K562 treated with DMSO at 1 percent for 4 hours (cell line): ENCODE results near the gene PRSS50. TPM values are rescaled to one million over a fixed set of nuclear protein-coding genes. Genes with fewer than 3 reads are reported as not detected.

ENCODE experiments used
- total RNA-seq: library from RNA; unstranded; fragments of 300-600 nt; gene quantifications from 2 replicates; pipeline ENCODE4 v1.2.3, GENCODE V29; 2022; ENCODE audit not compliant: insufficient read depth

PRSS50 gene, protein sequence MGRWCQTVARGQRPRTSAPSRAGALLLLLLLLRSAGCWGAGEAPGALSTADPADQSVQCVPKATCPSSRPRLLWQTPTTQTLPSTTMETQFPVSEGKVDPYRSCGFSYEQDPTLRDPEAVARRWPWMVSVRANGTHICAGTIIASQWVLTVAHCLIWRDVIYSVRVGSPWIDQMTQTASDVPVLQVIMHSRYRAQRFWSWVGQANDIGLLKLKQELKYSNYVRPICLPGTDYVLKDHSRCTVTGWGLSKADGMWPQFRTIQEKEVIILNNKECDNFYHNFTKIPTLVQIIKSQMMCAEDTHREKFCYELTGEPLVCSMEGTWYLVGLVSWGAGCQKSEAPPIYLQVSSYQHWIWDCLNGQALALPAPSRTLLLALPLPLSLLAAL
- not detected in 2 replicates for total RNA-seq

GRCh38 chr3:46717447-46718231 is at the start of gene PRSS50:
Gene PRSS50, minus strand, starts transcription at chr3:46717869. Its CDS starts 45 bp downstream, at chr3:46717824.

GRCh38 chr3:46701181-46701939 is 16.3 kb downstream of the PRSS50 start, which contains the start of gene TMIE:
Gene TMIE, plus strand, starts transcription at chr3:46701392. Its CDS starts 96 bp downstream, at chr3:46701488.

DNA sequence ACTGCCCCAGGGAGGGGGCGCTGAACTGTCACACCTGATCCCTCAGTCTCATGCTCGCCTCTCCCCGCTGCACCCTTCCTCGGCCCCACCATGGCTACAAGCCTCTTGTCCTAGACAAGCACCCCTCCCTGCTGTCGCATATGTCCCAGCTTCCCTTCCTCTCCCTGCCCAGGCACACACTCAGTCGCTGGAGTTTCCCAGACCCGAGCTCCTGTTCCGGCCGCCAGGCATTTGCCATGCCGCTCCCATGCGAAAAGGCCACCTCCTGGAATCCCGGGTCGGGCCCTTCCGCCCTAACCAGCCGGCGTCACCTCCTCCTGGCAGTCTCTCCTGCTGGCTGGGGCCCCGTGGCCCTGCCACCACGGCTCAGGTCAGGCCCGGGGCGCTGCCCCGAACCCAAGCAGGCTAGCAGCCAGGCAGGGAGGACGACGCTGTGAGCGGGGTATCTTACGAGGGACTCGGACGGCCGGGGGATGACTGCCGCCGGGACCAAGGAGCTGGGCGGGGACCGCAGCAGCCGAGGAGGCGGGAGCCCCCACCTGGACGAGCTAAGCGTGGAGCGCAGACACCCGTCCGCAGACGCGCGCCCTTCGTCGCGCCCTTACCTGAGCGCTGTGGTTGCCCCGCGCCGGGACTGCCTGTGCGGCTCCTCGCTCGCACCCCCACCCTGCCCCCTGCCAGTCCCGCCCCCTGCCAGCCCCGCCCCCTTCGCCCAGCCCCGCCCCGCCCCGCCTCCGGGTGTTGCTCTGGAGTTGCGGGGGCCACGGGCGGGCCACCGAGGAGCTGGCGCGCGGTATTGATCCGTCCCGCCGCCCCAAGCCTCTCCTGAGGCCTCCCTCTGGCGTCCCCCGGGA is 24.4 kb downstream of the PRSS50 start, which contains the start of gene ALS2CL:
Gene ALS2CL (minus strand): TSS at position 642 of the 854 bp plus-strand sequence. CDS start 4,239 bp downstream, outside the sequence.

Other genes with a start within 250 kb of the PRSS50 start
- not detected in 2 replicates for gene RTP3, start 219.9 kb downstream of the PRSS50 start, total RNA-seq
- gene LRRC2, start 151.6 kb downstream of the PRSS50 start, total RNA-seq, result not detected in 2 replicates
- not detected in 2 replicates for gene FAM240A, start 105.3 kb downstream of the PRSS50 start, total RNA-seq
- not detected in 2 replicates for gene ALS2CL, start 24.2 kb downstream of the PRSS50 start, total RNA-seq
- not detected in 2 replicates for gene TMIE, start 16.5 kb downstream of the PRSS50 start, total RNA-seq
- gene MYL3, start 145.6 kb upstream of the PRSS50 start, total RNA-seq, result not detected in 2 replicates
- not detected in 2 replicates for gene PTH1R, start 159.9 kb upstream of the PRSS50 start, total RNA-seq